Left ventricle myocardium inferior (tissue), 1 donor: ENCODE measurements around the gene SOX6. TPM values are rescaled to one million over a fixed set of nuclear protein-coding genes. Genes with fewer than 3 reads are reported as not detected.
A peak's percentile ranks its signal among the peaks of the same experiment; 100 is the strongest.
"Not testable (repeated sequence)": the region's sequence is repeated elsewhere in the genome, so short reads cannot be mapped to it uniquely, and the experiment has no call there.

ENCODE experiments used
- DNase-seq: peaks from one replicate; pipeline ENCODE4 v3.0.0-alpha.2; 2020
- H3K27ac ChIP-seq: fragments of 200-600 bp; replicated peaks from 2 replicates; pipeline ENCODE4 v1.8.0; 2021
- H3K27me3 ChIP-seq: fragments of 200-600 bp; 2 replicates; pipeline ENCODE4 v1.8.0; 2021; ENCODE audit warnings: low read depth
- H3K36me3 ChIP-seq: fragments of 200-600 bp; 2 replicates; pipeline ENCODE4 v1.8.0; 2021
- H3K4me1 ChIP-seq: fragments of 200-600 bp; 2 replicates; pipeline ENCODE4 v1.8.0; 2021
- H3K4me3 ChIP-seq: fragments of 200-600 bp; 2 replicates; pipeline ENCODE4 v1.8.0; 2021; ENCODE audit warnings: mild to moderate bottlenecking, moderate library complexity
- H3K9me3 ChIP-seq: fragments of 200-600 bp; replicated peaks from 2 replicates; pipeline ENCODE4 v1.8.0; 2021
- CTCF ChIP-seq: fragments of 200-600 bp; IDR thresholded peaks from 2 replicates; pipeline ENCODE4 v1.8.0; 2021; ENCODE audit warnings: antibody characterized with exemption, mild to moderate bottlenecking, borderline replicate concordance
- intact Hi-C: fragments of 100-400 bp; cut with micrococcal nuclease; formaldehyde crosslinking; loops from one replicate; pipeline ENCODE4 v1.11.0; 2022
- total RNA-seq: library from RNA; stranded (reverse); fragmentation: NEBNext Ultra II Directional; extraction: Animal tissue kit (Norgen Biotek cat#: 25700); gene quantifications from one replicate; pipeline ENCODE4 v1.2.1, GENCODE V29; 2021
- donor health status: DM: no; HTN: yes; CAD: no; lungs with severe emphysema.

The SOX6 gene
- total RNA-seq, 1 donor from 2014 or later = 20.2 TPM

DNA sequence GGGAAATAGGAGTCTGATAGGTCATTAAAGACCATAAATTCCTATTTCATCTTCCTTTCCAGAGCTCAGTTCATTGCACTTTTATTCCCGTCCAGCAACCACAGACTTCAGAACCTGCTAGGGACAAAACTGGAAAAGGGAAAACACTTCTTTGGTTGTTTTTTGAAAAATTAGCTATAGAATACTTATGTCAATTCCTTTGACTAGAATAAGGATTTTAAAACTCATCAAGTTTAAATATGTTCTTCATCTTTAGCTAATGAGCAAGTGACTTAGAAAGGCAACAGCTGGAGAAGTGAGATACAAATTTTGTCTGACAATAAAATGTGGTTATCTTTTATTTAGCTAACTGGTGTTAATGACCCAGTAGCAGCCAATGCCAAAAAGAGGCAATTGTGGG, 206.9 kb downstream of the SOX6 start:
- no peaks in the 10 kb centered on the region for H3K27me3 ChIP-seq
- peaks cover 9% of the 10 kb centered on the region for H3K9me3 ChIP-seq
- no peaks in the 10 kb centered on the region for H3K36me3 ChIP-seq
- no peak overlapping the region for H3K4me3 ChIP-seq
- peak overlapping the region; percentile 55 for H3K27ac ChIP-seq
- peaks cover 29% of the 10 kb centered on the region for H3K4me1 ChIP-seq
- TF ChIP-seq CTCF = no peak
- no peak for DNase-seq
- intact Hi-C loops = no loop called here

GRCh38 chr11:16148301-16148931, 207.9 kb downstream of the SOX6 start:
- TF ChIP-seq CTCF = no peak
- Histone ChIP-seq H3K27ac (peak overlapping the region; percentile 55), H3K27me3 (no peaks in the 10 kb centered on the region), H3K4me3 (no peak overlapping the region), H3K4me1 (peaks cover 29% of the 10 kb centered on the region), H3K9me3 (peaks cover 9% of the 10 kb centered on the region), H3K36me3 (no peaks in the 10 kb centered on the region)
- intact Hi-C loops = no loop called here
- DNase-seq = no peak

GRCh38 chr11:16146980-16147379, 209.4 kb downstream of the SOX6 start:
- peaks cover 29% of the 10 kb centered on the region for H3K4me1 ChIP-seq
- H3K27me3 ChIP-seq, H3K36me3 ChIP-seq, H3K27ac ChIP-seq, DNase-seq, intact Hi-C loops, H3K4me3 ChIP-seq, H3K9me3 ChIP-seq: not testable (repeated sequence)

- H3K4me3 ChIP-seq, DNase-seq: not testable (repeated sequence)
Observed at GRCh38 chr11:16141614-16142013, 214.7 kb downstream of the SOX6 start.

GRCh38 chr11:16141162-16141561, 215.2 kb downstream of the SOX6 start:
- H3K9me3 ChIP-seq, H3K4me1 ChIP-seq, DNase-seq, intact Hi-C loops, H3K4me3 ChIP-seq, H3K36me3 ChIP-seq, H3K27ac ChIP-seq, H3K27me3 ChIP-seq: not testable (repeated sequence)

More at GRCh38 chr11:16141614-16142013, 214.7 kb downstream of the SOX6 start:
- H3K36me3 ChIP-seq, intact Hi-C loops, H3K27ac ChIP-seq, H3K4me1 ChIP-seq, H3K9me3 ChIP-seq, H3K27me3 ChIP-seq: not testable (repeated sequence)

DNA sequence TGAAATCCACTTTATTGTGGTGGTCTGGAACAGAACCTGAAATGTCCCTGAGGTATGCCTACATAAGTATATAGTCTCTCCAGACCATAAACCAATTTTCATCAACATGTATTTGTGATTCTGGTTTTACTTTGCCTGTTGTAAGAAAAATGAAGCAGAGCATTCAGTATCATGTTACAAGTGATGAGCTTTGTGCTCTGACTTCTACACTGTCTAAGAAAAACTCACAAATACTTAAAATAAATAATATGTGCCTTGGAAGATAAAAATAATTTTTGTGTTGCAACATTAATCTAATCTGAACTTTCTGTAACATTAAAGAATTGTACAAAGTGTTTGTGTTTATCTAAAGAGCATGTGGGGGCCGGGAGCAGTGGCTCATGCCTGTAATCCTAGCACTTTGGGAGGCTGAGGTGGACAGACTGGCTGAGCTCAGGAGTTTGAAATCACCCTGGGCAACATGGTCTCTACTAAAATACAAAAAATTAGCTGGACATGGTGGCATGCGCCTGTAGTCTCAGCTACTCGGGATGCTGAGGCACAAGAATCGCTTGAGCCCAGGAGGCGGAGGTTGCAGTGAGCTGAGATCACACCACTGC, 219.5 kb downstream of the SOX6 start:
- Histone ChIP-seq H3K27ac (no peak overlapping the region), H3K9me3 (peaks cover 14% of the 10 kb centered on the region), H3K4me1 (no peaks in the 10 kb centered on the region), H3K27me3 (no peaks in the 10 kb centered on the region), H3K4me3 (no peak overlapping the region), H3K36me3 (no peaks in the 10 kb centered on the region)
- intact Hi-C loops = no loop called here
- TF ChIP-seq CTCF = no peak
- DNase-seq = no peak

DNA sequence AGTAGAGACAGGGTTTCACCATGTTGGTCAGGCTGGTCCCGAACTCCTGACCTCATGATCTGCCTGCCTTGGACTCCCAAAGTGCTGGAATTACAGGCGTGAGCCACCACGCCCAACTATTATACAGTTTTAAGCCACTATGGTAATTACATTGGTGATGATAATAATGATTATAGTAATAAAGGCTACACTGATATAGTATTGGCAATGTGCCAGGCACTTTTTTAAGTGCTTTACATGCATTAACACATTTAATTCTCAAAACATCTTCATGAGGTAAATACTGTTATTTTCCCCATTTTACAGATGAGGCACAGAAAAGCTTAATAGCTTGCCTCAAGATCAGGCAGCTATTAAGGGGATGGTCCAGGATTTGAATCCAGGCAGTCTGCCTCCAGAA, 222.5 kb downstream of the SOX6 start:
- Histone ChIP-seq H3K9me3 (peaks cover 25% of the 10 kb centered on the region), H3K27me3 (no peaks in the 10 kb centered on the region), H3K27ac (no peak overlapping the region), H3K4me1 (no peaks in the 10 kb centered on the region), H3K36me3 (no peaks in the 10 kb centered on the region), H3K4me3 (no peak overlapping the region)
- intact Hi-C loops = no loop called here
- DNase-seq = no peak
- no peak for TF ChIP-seq CTCF
